Omental fat pad (tissue), 4 donors: ENCODE results near the gene NLGN1. TPM values are rescaled to one million over a fixed set of nuclear protein-coding genes. Genes with fewer than 3 reads are reported as not detected.

Source experiments
- ATAC-seq: fragments of 150-250 bp; one replicate; pipeline ENCODE4 v1.9.1; 2016; ENCODE audit warnings: mild to moderate bottlenecking, moderate library complexity; ENCODE audit not compliant: low FRiP score
- DNase-seq: peaks from one replicate; pipeline ENCODE4 v3.0.0-alpha.2; 2019; ENCODE audit warnings: low spot score
- CTCF ChIP-seq, 3 donors: fragments of 450-650 bp; IDR thresholded peaks; one replicate each; pipeline ENCODE4 v1.5.1; 2016 to 2017; ENCODE audit warnings: antibody characterized with exemption in 3 of 3, mild to moderate bottlenecking in 3 of 3, moderate library complexity in 2 of 3
- total RNA-seq, 4 donors: library from RNA; depleted of rRNA; stranded (reverse); fragments of >200 nt; gene quantifications; one replicate each; pipeline ENCODE4 v1.1.0, GENCODE V29; 2016

NLGN1 gene
- total RNA-seq, 4 donors from 2014 or later = 5.3 to 17.4 (median 12.5) TPM

GRCh38 chr3:174159604-174160003, 762.1 kb downstream of the NLGN1 start:
- ATAC-seq (no peak), DNase-seq (no peak)
- no peak for TF ChIP-seq CTCF (IDR thresholded peaks at IDR 0.05)

GRCh38 chr3:174162550-174162949, 765.0 kb downstream of the NLGN1 start:
- no peak for DNase-seq
- TF ChIP-seq CTCF (IDR thresholded peaks at IDR 0.05) = no peak
- no peak for ATAC-seq

GRCh38 chr3:174168026-174168425, 770.5 kb downstream of the NLGN1 start:
- no peak for TF ChIP-seq CTCF (IDR thresholded peaks at IDR 0.05)
- ATAC-seq (no peak), DNase-seq (no peak)

GRCh38 chr3:174168538-174169254, 771.2 kb downstream of the NLGN1 start:
- no peak for DNase-seq
- no peak for TF ChIP-seq CTCF (IDR thresholded peaks at IDR 0.05)
- no peak for ATAC-seq

GRCh38 chr3:174169736-174170135, 772.2 kb downstream of the NLGN1 start:
- TF ChIP-seq CTCF (IDR thresholded peaks at IDR 0.05) = no peak
- no peak for DNase-seq

GRCh38 chr3:174170248-174170647, 772.7 kb downstream of the NLGN1 start:
- ATAC-seq (no peak), DNase-seq (no peak)
- TF ChIP-seq CTCF (IDR thresholded peaks at IDR 0.05) = no peak

More at GRCh38 chr3:174169736-174170135, 772.2 kb downstream of the NLGN1 start:
- ATAC-seq = no peak

- ATAC-seq (no peak), DNase-seq (no peak)
- TF ChIP-seq CTCF (IDR thresholded peaks at IDR 0.05) = no peak
Observed at GRCh38 chr3:174186377-174186989, 788.9 kb downstream of the NLGN1 start.
